Activated CD4-positive, alpha-beta T cell treated with anti-CD3 and anti-CD28 coated beads, Interleukin-10, Interleukin-2, amounts not matched to agents 100 ng/mL and 50 ng/mL, durations not matched to agents 16 hours and 8 hours (primary cell): ENCODE measurements around the gene TSPAN12.
"Not testable (repeated sequence)": the region's sequence is repeated elsewhere in the genome, so short reads cannot be mapped to it uniquely, and the experiment has no call there.

ENCODE experiments used
- DNase-seq: peaks from one replicate; pipeline ENCODE4 v3.0.0-alpha.2; 2020

Gene TSPAN12

DNA sequence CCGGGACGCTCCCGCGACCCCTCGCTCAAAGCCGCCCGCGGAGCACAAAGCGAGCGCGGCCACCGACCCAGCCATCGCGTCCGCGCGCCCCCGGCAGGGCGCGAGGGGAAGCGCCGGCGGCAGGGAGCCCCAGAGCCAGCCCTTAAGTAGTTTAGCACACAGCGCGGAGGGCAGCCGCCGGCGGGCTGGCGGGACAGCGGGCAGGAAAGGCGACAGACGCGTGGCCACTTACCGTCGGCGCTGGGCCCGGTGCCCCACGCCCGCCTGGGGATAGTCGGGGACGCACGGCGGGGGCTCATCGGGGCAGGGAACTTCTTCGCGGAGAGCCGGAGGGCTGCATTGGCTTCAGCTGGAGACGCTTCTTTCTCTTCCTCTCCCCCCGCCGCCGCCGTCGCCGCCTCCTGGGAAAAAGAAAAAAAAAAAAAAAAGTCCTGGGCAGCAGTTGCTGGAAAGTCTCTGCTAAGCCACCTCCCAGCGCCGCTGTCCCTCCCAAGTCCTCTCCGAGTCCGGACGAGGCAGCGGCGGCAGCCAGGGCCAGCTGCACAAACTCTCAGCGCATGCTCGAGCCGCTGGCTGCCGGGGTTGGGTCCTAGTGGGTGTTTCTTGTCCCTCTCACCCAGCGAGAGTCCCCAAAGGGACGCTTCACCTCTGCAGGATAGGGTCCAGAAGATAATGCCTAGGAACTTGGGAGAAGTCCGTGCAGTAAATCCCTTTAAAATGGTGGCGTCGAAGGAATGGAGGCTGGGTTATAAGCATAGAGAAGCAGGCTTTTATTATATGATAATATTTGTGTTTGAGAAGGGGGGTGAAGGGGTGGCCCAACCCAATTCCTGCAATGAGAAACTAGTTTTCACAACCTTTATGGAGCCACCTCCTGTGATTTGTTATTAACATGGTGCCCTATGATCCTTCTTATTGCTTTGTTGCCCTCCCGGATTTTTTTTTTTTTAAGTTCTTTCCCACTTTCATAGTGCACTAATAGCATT is at the start of gene TSPAN12:
Gene TSPAN12 (minus strand): TSS at position 557 of the 986 bp plus-strand sequence. CDS start 1,381 bp downstream, outside the sequence.
- peak; percentile 64 for DNase-seq

DNA sequence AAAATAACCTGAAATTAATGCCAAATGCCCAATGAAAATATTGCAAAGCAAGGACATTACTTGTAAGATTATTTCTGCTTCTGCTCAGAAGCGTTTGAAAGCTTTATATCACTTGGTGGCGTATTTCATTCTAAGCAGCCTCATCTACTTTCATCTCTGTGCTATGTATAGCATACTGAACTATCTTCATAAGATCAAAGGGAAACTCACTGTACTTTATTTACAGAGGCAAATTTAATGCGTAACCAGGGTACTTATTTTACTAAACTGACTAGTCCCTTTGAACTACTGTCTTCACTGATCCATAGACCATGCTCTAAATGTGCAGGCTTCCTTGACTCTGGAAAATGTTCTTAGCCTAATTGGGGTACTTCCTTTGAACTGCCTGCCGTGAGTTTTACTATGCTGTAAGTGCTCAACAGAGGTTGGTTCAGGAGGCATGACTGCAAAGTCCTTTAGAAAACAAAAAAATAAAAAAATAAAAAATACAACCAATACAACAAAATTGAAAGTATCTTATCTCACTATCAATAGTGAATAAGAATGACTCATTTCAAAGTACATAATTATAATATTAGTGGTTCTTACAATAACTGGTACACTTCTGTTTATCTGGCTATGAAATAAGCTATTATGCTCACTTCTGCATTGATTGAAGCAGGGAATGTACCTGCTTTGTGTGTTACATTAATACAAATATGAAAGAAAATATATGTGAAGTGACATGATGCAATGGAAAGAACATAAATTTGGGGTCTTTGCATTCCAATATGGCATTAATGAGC is 41.0 kb upstream of the TSPAN12 start:
- no peak for DNase-seq

DNA sequence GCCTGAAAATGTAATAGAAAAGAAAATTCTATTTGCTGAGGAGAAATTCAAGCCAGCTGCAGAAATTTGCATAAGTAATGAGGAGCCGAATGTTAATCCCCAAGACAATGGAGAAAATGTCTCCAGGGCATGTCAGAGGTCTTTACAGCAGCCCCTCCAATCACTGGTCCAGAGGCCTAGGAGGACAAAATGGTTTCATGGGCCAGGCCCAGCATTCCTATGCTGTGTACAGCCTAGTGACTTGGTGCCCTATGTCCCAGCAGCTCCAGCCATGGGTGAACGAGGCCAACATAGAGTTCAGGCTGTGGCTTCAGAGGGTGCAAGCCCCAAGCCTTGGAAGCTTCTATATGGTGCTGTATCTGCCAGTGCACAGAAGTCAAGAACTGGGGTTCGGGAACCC is 37.3 kb upstream of the TSPAN12 start:
- DNase-seq: not testable (repeated sequence)

GRCh38 chr7:120885602-120886001 is 27.7 kb upstream of the TSPAN12 start:
- not testable (repeated sequence) for DNase-seq

GRCh38 chr7:120877701-120878100 is 19.8 kb upstream of the TSPAN12 start:
- no peak for DNase-seq

DNA sequence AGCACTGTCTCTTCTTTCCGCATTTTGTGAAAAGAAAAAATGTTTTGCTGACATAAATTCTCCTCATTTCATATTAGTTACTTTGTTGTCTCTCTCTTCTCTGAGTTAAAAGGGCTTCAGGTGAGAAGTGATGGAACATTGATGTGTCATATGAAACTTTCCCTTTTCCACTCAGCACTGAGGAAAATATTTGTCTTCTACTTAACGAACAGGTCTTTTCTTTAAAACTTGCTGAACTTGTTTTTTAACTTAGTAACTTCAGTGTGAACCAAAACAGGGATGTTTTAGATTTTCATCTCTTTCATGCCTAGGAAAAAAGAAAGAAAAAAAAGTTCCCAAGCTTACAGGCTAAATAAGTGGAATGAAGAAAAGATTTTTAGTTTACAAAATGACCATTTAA is 19.0 kb upstream of the TSPAN12 start:
- no peak for DNase-seq

- no peak for DNase-seq
These were observed 16.8 kb upstream of the TSPAN12 start for GRCh38 chr7:120874722-120875121.

GRCh38 chr7:120874016-120874415 is 16.1 kb upstream of the TSPAN12 start:
- DNase-seq: no peak

DNA sequence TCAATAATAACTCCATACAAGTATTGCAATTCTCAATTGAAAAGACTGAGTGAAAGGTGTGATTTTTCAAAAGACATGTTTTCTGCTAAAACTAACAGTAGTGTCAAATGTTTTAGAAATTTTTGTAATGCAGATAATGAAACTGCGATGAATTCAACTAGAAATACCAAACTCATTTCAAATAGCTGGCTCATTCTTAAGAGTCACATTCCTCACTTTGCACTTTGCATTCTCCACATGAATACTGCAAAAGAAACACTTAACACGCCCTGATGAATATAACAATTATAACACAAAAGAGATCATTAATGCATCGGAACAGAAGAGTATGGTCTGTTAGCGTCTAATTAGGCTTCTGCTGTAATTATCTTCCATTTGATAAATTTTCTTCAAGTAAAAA is 15.5 kb upstream of the TSPAN12 start:
- no peak for DNase-seq

DNA sequence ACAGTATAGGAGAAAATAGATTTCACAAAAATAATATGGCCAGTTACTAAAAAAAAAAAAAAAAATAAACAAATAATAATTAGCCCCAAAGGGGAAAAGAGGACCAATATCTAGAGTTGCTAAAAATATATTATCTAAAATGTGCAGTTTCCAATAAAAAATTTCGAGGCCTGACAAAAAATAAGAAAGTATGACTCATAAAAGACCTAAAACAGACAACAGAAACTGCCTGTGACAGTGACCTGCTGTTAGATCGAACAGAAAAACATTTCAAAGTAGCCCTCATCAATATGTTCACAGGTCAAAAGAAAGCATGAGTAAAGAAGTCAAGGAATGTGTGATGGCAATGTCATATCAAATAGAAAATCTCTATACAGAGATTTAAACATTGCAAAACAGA is 11.8 kb upstream of the TSPAN12 start:
- no peak for DNase-seq

GRCh38 chr7:120867932-120868331 is 10.0 kb upstream of the TSPAN12 start:
- no peak for DNase-seq

DNA sequence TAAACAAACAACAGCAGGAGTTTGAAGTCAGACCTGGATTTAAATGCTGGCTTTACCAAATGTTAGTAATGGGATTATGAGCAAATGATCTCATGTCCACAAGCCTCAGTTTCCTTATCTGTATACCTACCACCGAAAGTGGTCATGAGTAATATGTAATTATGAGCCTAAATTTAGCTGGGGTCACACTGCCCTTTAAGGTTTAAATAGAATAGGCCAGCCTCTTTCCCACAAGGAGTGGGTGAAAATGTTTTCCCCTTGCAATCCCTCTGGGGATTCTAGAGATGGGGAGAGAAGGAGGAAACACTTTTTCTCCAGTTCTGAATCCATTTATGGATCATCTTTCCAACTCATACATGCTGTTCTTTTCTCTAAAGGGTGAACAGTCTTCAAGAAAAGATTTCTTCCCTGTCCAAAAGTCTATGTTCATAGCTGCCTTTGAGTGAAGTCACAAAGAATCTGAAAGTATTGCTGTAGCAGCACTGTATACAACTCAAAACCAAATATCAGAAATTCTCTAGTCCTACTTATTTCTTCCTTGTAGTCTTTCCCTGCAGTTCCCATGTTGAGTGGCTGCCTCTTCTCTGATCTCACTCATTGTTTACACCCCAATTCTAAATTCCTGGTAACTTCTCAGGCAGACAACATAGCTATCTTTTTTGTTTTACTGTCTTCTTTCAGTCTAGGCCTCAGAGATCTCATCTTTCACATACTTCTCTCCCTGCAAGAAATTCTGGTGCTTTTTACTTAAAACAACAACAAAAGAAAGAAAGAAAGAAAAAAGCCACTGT is 7.4 kb upstream of the TSPAN12 start:
- no peak for DNase-seq

DNA sequence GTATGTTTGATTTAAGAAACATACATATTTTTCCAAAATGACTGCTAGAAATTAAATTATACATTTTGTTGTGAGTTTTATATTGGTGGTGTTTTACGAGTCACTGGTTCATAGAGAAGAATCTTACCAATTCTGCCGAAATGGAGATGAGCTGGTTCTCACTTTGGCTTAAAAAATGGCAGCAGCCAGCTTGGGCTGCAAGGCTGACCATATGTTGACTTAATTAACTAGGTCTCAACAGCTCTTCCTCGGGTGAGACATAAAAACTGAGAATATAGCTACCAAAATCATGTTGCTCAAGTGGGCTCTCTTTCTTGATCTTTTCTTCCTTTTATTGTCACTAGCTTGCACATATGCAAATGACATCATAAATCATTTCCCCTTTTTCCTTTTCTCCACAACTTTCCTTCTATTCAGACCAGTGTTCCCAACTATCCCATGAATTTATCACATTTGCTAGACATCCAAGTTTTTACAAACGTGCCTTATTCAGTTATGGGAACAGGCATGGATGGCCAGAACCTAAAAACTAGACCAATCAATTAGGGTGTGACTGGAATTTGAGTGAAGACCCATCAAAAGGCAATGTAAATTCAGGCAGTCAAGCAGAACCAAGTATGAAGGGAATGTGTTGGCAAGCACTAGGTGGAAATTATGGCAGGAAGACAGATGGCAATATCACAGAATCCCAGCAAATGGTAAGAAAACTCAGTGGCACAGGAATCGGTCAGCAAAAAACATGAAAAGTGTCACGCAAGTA is 6.4 kb upstream of the TSPAN12 start:
- no peak for DNase-seq

GRCh38 chr7:120862987-120863590 is 5.1 kb upstream of the TSPAN12 start:
- no peak for DNase-seq

- DNase-seq: no peak
These were observed 2.2 kb upstream of the TSPAN12 start for GRCh38 chr7:120860156-120860555.

GRCh38 chr7:120859459-120859858 is 1.5 kb upstream of the TSPAN12 start:
- DNase-seq: no peak

DNA sequence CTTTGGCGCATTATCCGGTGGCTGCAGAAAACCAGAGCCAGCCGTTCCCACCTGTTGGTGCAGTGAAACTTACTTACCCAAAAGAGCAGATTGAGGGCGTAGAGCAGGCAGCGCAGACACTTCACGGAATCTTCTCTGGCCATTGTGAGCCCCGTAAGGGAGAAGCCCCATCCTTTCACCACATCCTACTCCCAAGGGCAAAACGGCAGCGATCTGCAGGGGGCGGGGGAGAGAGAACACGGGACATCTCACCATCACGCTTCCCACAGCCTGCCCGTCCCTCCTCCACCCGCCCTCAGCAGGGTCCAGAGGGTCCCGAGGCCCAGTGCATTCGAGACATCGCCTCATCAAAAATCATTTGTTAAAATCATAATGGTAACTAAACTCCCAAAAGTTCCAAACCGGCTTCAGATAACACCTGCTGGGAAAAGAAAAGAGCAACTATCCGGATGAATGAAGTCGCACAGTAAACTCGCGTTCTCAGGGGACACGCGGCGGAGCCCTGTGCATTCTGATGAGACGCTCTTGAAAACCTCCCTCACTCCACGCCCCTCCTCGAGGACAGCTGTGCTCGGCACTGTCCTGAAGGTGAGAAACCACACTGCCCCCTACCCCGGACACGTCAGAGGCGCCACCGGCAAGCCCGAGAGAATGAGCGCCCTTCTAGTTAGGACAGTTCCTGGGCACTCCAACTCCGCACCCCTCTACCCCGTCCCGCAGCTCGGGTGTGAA is 1.2 kb downstream of the TSPAN12 start:
- DNase-seq: peak; percentile 11

- DNase-seq: no peak
These were observed 1.7 kb downstream of the TSPAN12 start for GRCh38 chr7:120856198-120856597.

- DNase-seq: no peak
These were observed 5.2 kb downstream of the TSPAN12 start for GRCh38 chr7:120852700-120853099.

GRCh38 chr7:120843109-120843508 is 14.8 kb downstream of the TSPAN12 start:
- no peak for DNase-seq

DNA sequence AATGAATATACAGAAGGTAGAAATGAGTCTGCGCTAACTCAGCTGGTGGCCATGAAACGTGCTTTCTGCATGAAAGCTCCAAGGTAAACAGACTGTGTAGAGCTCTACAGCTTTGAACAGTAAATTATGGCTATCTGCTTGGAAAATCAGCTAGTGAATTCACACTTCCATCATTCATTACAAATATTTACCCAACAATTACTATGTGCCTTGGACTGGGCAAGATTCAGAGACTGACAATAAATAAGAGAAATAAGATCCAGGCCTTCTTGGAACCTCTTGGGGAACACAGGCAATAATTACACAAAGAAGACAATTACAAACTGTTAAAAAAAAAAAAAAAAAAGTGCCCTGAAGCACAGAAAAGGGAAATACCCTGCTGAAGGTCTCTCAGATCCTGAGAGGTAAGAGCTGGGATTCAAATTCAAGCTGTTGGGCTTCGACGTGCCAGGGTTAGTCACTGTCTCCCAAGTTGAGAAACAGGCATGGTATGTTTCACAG is 15.8 kb downstream of the TSPAN12 start:
- no peak for DNase-seq
